Left cardiac atrium (tissue), 2 donors: ENCODE data around the gene NR5A1. TPM values are rescaled to one million over a fixed set of nuclear protein-coding genes. Genes with fewer than 3 reads are reported as not detected.

Experiments
- total RNA-seq, 2 donors: library from RNA; stranded (reverse); fragmentation: NEBNext Ultra II Directional; extraction: Animal tissue kit (Norgen Biotek cat#: 25700); gene quantifications; one replicate each; pipeline ENCODE4 v1.2.1, GENCODE V29; 2021
- donor health status: DM: no; HTN: yes; CAD: no; lungs with severe emphysema.
- donor health status: DM: yes; HTN: yes; CAD: no.

Gene NR5A1
- total RNA-seq, 2 donors from 2014 or later = not detected

Other genes starting within 250 kb of the NR5A1 start
- gene NEK6, start 249.4 kb downstream of the NR5A1 start, total RNA-seq = 10 to 100 TPM; 28.7 to 32.6 TPM
- 100 to 1,000 TPM; 124 to 135 TPM for gene PSMB7, start 92.0 kb downstream of the NR5A1 start, total RNA-seq
- not detected for gene ADGRD2, start 56.9 kb downstream of the NR5A1 start, total RNA-seq